Endothelial cell of umbilical vein (primary cell): ENCODE data around the gene KLK8. TPM values are rescaled to one million over a fixed set of nuclear protein-coding genes. Genes with fewer than 3 reads are reported as not detected.

ENCODE experiments used
- BruUV-seq: library from RNA; stranded (reverse); fragments of 400-500 nt; replicated peaks from 2 replicates; lab custom pipeline; 2021; lab: Mats Ljungman, UMichigan
- CTCF ChIA-PET: fragments of 300-600, 350-600 bp; sonication (Branson Sonifier 250); formaldehyde crosslinking; loops from one replicate; lab custom pipeline; 2021; ENCODE audit warnings: antibody characterized with exemption, inconsistent platforms; lab: Charles Lee
- POLR2A ChIA-PET: fragments of 300-600, 350-600 bp; sonication (Branson Sonifier 250); formaldehyde crosslinking; loops from one replicate; lab custom pipeline; 2021; ENCODE audit warnings: antibody characterized with exemption, inconsistent platforms; lab: Charles Lee
- DNase-seq: peaks from one replicate; pipeline ENCODE4 v3.0.0-alpha.2; 2011; ENCODE audit warnings: low read depth, low spot score
- FAIRE-seq: peaks from 2 replicates; lab custom pipeline; 2011; peaks lifted over from hg19 to GRCh38; lab: Jason Lieb, UNC
- H2AFZ ChIP-seq: 2 replicates; pipeline ENCODE4 v1.6.0; 2012; ENCODE audit warnings: low read depth, low read length, control low read depth, inconsistent platforms
- H3K27ac ChIP-seq: 2 replicates; pipeline ENCODE4 v1.5.1; 2011; ENCODE audit warnings: low read depth, mild to moderate bottlenecking, control low read depth, low read length, moderate library complexity; ENCODE audit not compliant: insufficient read depth
- H3K27me3 ChIP-seq, 2 experiments: 2 replicates each; pipeline versions ENCODE4 v1.6.0 to v1.6.1; 2011; ENCODE audit warnings: low read length in 2 of 2, mixed read lengths in 1 of 2; ENCODE audit not compliant: control insufficient read depth in 2 of 2, insufficient read depth in 2 of 2
- H3K36me3 ChIP-seq, 2 experiments: 2 replicates in 1 of 2; 3 replicates in 1 of 2; pipeline ENCODE4 v1.5.1; 2011; ENCODE audit warnings: low read length in 2 of 2, mild to moderate bottlenecking in 1 of 2, moderate library complexity in 1 of 2; ENCODE audit not compliant: control insufficient read depth in 2 of 2, insufficient read depth in 2 of 2; ENCODE audit errors: extremely low read depth in 1 of 2
- H3K4me1 ChIP-seq: 3 replicates; pipeline ENCODE4 v1.5.1; 2011; ENCODE audit warnings: mild to moderate bottlenecking, low read length; ENCODE audit not compliant: control insufficient read depth, insufficient read depth; ENCODE audit errors: extremely low read depth
- H3K4me2 ChIP-seq: 2 replicates; pipeline ENCODE4 v1.6.1; 2011; ENCODE audit warnings: low read length, control low read depth, mixed read lengths; ENCODE audit not compliant: insufficient read depth
- H3K4me3 ChIP-seq, 3 experiments: fragments of 200-600 bp in 1 of 3; sonication (generic), shearing (Covaris generic) in 1 of 3; replicated peaks in 1 of 3; 2 replicates each; pipeline ENCODE4 v1.5.1; 2011 to 2016; ENCODE audit warnings: control low read depth in 3 of 3, low read length in 3 of 3, mild to moderate bottlenecking in 2 of 3, inconsistent platforms in 1 of 3, low read depth in 1 of 3, moderate library complexity in 1 of 3; ENCODE audit not compliant: insufficient read depth in 1 of 3
- H3K79me2 ChIP-seq: 2 replicates; pipeline ENCODE4 v1.6.0; 2012; ENCODE audit warnings: low read length, inconsistent platforms; ENCODE audit not compliant: control insufficient read depth, insufficient read depth
- H3K9ac ChIP-seq: replicated peaks from 2 replicates; pipeline ENCODE3; 2011; ENCODE audit warnings: low read length, control low read depth; ENCODE audit not compliant: insufficient read depth; ENCODE audit errors: extremely low read depth
- H3K9me1 ChIP-seq: replicated peaks from 3 replicates; pipeline ENCODE4 v1.6.0; 2011; ENCODE audit warnings: mild to moderate bottlenecking, low read length; ENCODE audit not compliant: control insufficient read depth, insufficient read depth; ENCODE audit errors: extremely low read depth
- H3K9me3 ChIP-seq: replicated peaks from 2 replicates; pipeline ENCODE4 v1.5.1; 2012; ENCODE audit warnings: low read length, inconsistent platforms; ENCODE audit not compliant: control insufficient read depth, insufficient read depth
- H4K20me1 ChIP-seq: replicated peaks from 2 replicates; pipeline ENCODE3; 2011; ENCODE audit warnings: mild to moderate bottlenecking, low read length; ENCODE audit not compliant: control insufficient read depth, insufficient read depth; ENCODE audit errors: extremely low read depth
- CTCF ChIP-seq, 2 donors: IDR thresholded peaks; 1 replicate in 1 of 2; 2 replicates in 1 of 2; pipeline ENCODE4 v1.5.1; 2011; ENCODE audit warnings: low read length in 2 of 2, mild to moderate bottlenecking in 2 of 2, moderate library complexity in 2 of 2, control low read depth in 1 of 2, inconsistent platforms in 1 of 2, low read depth in 1 of 2; ENCODE audit not compliant: insufficient read depth in 1 of 2; ENCODE audit errors: extremely low read depth in 1 of 2
- EZH2 ChIP-seq: IDR thresholded peaks from 2 replicates; pipeline ENCODE4 v1.6.1; 2012; ENCODE audit warnings: borderline replicate concordance, low read depth, mild to moderate bottlenecking, moderate library complexity, low read length, inconsistent platforms; ENCODE audit not compliant: severe bottlenecking
- FOS ChIP-seq: IDR thresholded peaks from 2 replicates; pipeline ENCODE4 v1.6.1; 2011; ENCODE audit warnings: mild to moderate bottlenecking, low read length, moderate library complexity, borderline replicate concordance; ENCODE audit not compliant: insufficient read depth
- GATA2 ChIP-seq: IDR thresholded peaks from 2 replicates; pipeline ENCODE4 v1.7.0; 2011; ENCODE audit warnings: low read depth, mild to moderate bottlenecking, moderate library complexity, mixed read lengths, low read length; ENCODE audit not compliant: insufficient read length, insufficient read depth
- JUN ChIP-seq: IDR thresholded peaks from 2 replicates; pipeline ENCODE4 v1.6.1; 2011; ENCODE audit warnings: borderline replicate concordance, low read depth; ENCODE audit not compliant: insufficient read length, insufficient read depth
- MYC ChIP-seq: IDR thresholded peaks from one replicate; pipeline ENCODE4 v1.6.1; 2011; ENCODE audit warnings: mild to moderate bottlenecking, low read depth, low read length
- POLR2A ChIP-seq: IDR thresholded peaks from 2 replicates; pipeline ENCODE4 v1.6.1; 2012; ENCODE audit warnings: low read depth, mild to moderate bottlenecking, control low read depth, low read length
- POLR2AphosphoS5 ChIP-seq: IDR thresholded peaks from 2 replicates; pipeline ENCODE4 v1.6.1; 2012; ENCODE audit warnings: low read depth, mild to moderate bottlenecking, control low read depth, low read length, moderate library complexity; ENCODE audit not compliant: insufficient read depth
- dilution Hi-C: fragments of 300-500 bp; cut with MboI; formaldehyde crosslinking; loops from one replicate; pipeline ENCODE4 v1.15.0; 2019; ENCODE audit warnings: low sequenced_read_pairs; ENCODE audit not compliant: extremely low pct_ligation_motif_present
- intact Hi-C: fragments of 100-400 bp; cut with micrococcal nuclease; formaldehyde crosslinking; loops from one replicate; pipeline ENCODE4 v1.10.0; 2022
- polyA plus RNA-seq, 4 experiments: library from polyadenylated mRNA; depleted of rRNA in 3 of 4; stranded (reverse) in 3 of 4; unstranded in 1 of 4; fragments of >200 nt; gene quantifications; 2 replicates each; pipeline versions ENCODE4 v1.2.1 to v1.2.3, GENCODE V29; 2011 to 2012; ENCODE audit warnings: missing spikeins in 1 of 4
- total RNA-seq: library from RNA; stranded (reverse); gene quantifications from 2 replicates; pipeline ENCODE4 v1.2.3, GENCODE V29; 2021
- TF ChIP-seq, protein P1 (sequence below): IDR thresholded peaks from 2 replicates; pipeline ENCODE4 v1.6.1; 2011; ENCODE audit not compliant: insufficient read depth, insufficient read length

KLK8 gene
- total and polyA plus RNA-seq, 2 donors (not counting 3 experiments of a cell fraction or from before 2014, with no cell fraction given), result not detected

DNA sequence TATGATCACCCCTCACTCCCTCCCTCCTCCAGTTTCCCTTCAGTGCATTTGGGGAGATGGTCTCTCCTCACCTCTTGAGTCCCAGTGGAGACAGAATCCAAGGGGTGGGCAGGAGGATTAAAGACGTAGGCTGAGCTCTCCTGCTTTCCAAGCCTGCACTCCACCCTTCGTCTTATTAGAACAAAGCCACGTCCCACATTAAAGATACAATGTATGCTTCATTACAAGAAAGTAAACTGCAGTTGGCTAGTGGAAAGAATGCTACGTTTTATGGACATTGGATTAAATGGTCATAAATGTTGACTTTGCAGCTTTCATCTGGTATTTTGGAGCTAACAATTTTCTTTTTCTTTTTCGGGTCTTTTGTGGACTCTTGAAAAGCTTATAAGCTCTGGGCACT is 26.5 kb upstream of the KLK8 start:
- Histone ChIP-seq H3K27me3 (no peaks in the 10 kb centered on the region), H3K79me2 (no peaks in the 10 kb centered on the region), H3K4me1 (no peaks in the 10 kb centered on the region), H3K9me3 (no peaks in the 10 kb centered on the region), H3K9me1 (no peaks in the 10 kb centered on the region), H3K4me3 (no peak overlapping the region), H3K27ac (no peak overlapping the region), H4K20me1 (no peaks in the 10 kb centered on the region), H3K9ac (no peak overlapping the region), H3K36me3 (no peaks in the 10 kb centered on the region), H3K4me2 (no peak overlapping the region), H2AFZ (no peak overlapping the region)
- dilution Hi-C loops, result no loop called here
- ChIA-PET POLR2A (no interaction called here), CTCF (interaction anchor here (2.3 kb wide), 1 partner anchor 11 kb away, joined by 11 read pairs; no protein-coding TSS in a partner anchor)
- no peak for FAIRE-seq
- BruUV-seq, result no TSS peak
- intact Hi-C loops, result no loop called here
- no peak for TF ChIP-seq POLR2AphosphoS5
- TF ChIP-seq GATA2, result no peak
- no peak for TF ChIP-seq JUN
- no peak for DNase-seq

DNA sequence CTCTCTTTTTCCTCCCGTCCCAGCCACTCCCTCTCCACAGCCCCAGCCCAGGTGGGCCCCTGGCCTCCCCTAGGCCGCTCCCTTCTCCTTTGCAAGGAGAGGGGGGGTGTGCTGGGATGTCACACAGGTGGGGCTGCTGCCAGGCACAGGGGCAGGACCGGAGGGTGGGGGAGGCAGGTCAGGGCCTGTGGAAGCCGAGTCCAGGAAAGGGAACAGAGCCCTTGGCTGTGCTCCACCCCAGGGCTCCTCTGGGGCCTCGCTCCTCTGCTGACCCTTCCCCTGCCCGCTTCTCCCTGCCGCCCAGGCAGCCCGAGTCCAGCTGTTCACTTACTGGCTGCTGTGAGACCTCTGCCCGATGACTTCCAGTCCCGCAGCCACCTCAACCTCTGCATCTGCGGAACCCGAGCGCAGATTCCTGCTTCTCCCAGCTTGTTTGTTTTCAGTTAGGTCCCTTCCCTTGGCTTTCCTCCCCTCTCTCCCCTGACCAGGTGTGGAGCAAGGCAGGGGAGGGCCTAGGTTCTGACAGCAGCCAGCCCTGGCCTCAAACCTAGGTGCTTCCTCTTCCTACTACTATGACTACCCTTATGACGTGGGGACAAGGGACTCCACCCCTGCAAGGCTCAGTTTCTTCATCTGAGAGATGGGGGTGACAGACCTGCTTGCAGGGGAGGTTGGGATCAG is 25.9 kb upstream of the KLK8 start:
- DNase-seq (no peak), FAIRE-seq (no peak)
- H3K27me3 ChIP-seq, result no peaks in the 10 kb centered on the region
- no peak overlapping the region for H3K27ac ChIP-seq
- H3K4me1 ChIP-seq, result no peaks in the 10 kb centered on the region
- ChIA-PET CTCF (interaction anchor here (2.3 kb wide), 1 partner anchor 10 kb away, joined by 11 read pairs; no protein-coding TSS in a partner anchor), POLR2A (no interaction called here)
- H3K4me3 ChIP-seq, result no peak overlapping the region
- intact Hi-C loops (no loop called here), dilution Hi-C loops (no loop called here)
- H3K4me2 ChIP-seq, result no peak overlapping the region
- no peak overlapping the region for H3K9ac ChIP-seq
- no peaks in the 10 kb centered on the region for H3K79me2 ChIP-seq
- H3K9me1 ChIP-seq, result no peaks in the 10 kb centered on the region
- no peaks in the 10 kb centered on the region for H3K9me3 ChIP-seq
- H4K20me1 ChIP-seq, result no peaks in the 10 kb centered on the region
- H2AFZ ChIP-seq, result no peak overlapping the region
- TF ChIP-seq JUN, result no peak
- no peak for TF ChIP-seq EZH2
- TF ChIP-seq GATA2, result no peak
- TF ChIP-seq MYC, result no peak
- TF ChIP-seq CTCF (IDR thresholded peaks at IDR 0.05; ENCODE audit: extremely low read depth in 1 of 2, insufficient read depth in 1 of 2, low read depth in 1 of 2, low read length in 2 of 2), result no peak
- TF ChIP-seq, protein P1, sequence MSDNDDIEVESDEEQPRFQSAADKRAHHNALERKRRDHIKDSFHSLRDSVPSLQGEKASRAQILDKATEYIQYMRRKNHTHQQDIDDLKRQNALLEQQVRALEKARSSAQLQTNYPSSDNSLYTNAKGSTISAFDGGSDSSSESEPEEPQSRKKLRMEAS, result no peak
- TF ChIP-seq POLR2A, result no peak
- no peak for TF ChIP-seq POLR2AphosphoS5
- TF ChIP-seq FOS, result no peak
- no TSS peak for BruUV-seq
- no peaks in the 10 kb centered on the region for H3K36me3 ChIP-seq
